IPS-NIHi11 (cell line): ENCODE results near the gene UTP25.
A peak's percentile ranks its signal among the peaks of the same experiment; 100 is the strongest.

Experiments used
- DNase-seq: peaks from one replicate; pipeline ENCODE4 v3.0.0; 2012; ENCODE audit warnings: mixed read lengths, low spot score

UTP25 gene

DNA sequence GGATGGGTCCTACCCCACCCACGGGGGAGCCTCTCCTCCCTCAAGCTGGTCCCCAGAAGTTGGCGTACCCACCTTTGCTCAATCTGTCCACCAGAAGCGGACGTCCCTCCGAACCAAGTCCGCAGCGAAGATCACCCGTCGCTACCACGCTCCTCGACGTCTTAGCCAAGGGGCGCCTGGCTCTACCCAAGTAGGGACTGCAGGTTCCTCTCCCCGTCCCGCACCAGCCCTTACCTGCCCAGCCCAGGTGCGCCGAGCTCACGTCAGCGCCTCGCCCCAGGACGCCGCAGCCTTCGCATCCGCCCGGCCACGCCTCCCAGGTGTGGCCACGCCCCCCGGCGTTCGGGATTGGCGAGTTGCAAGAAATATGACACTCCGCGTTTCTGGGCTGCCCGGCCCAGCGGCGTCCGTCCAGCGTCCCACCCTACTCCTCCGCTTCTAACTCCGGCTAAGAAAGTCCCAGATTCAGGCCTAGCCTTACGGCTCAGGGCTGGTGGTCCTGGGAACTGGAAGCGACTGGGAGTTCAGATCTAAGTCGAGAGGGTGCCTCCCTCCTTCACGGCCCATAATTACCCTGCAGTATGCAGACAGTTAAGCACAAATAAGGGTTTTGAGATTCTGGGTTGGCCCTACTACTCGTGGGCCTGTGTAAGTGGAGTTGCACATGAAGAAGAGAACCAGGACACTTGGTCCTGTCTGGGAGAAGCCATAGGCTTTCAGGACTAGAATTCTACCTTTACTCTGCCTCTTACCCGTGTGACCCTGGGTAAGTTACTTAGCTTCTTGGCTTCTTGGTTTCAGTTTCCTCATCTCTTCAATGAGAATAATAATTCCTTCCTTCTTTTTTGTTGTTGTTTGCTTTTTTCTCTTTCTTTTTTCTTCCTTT is 21.7 kb upstream of the UTP25 start, which contains the start of gene IRF6:
Gene IRF6, minus strand, starts transcription at position 268 of the 886 bp plus-strand sequence. CDS start 4,729 bp downstream, outside the sequence.
- DNase-seq: peak; percentile 97

DNA sequence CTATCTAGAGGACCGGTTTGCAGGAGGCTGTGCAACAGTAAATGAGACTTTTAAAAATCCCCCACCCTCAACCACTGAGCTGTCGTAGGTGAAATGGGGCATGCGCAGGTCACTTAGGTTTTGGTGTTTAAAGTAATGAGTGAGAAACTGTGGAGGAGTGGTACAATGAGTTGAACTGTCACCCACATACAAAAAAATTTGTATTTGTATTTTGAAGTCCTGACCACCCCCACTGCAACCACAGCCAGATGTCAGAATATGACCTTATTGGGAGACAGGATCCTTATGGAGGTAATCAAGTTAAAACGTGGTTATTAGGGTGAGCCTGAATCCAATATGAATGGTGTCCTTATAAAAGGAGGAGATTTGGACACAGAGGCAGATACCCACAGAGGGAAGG is 20.3 kb upstream of the UTP25 start:
- no peak for DNase-seq

DNA sequence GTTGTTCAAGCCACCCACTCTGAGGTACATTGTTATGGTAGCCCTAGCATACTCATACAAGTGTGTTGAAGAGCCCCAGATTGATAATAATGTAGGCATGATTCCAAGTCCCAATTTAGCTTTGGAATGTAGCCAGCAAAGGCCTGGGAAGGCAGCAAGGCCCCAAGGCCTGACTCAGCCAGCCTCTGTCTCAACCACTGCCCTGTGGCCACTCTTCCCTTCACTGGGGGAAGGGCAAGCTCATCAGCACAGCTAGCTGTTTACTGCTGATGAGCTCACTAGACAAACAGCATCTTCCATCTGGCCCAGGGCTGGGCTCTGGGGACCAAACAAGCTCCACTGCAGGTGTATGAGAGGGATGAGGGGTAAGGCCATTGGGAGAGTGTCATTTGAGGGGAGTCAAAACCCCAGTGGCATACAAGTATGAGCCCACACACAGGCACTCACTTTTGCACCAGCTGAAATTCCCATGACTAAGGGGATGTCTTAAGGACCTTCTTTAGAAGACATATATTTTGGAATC is 19.7 kb upstream of the UTP25 start:
- DNase-seq: no peak

DNA sequence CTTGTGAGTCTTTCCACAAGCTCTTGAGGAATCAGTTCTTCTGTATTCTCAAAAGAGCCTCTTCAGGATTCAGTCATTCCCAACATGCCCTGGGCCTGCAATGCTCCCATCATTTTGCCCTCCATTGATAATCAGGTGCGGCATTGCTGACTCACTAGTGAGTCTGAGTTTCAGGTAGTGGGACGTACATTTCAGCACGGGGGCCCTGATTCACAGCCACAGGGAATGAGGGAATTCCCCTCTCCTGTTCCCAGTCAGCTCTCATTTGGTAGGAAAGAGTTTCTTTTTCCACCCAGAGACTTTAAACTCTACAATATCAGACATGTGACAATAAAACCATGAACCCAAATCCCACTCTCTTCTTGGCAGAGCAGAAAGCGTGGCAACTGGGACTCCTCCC is 18.2 kb upstream of the UTP25 start:
- no peak for DNase-seq

DNA sequence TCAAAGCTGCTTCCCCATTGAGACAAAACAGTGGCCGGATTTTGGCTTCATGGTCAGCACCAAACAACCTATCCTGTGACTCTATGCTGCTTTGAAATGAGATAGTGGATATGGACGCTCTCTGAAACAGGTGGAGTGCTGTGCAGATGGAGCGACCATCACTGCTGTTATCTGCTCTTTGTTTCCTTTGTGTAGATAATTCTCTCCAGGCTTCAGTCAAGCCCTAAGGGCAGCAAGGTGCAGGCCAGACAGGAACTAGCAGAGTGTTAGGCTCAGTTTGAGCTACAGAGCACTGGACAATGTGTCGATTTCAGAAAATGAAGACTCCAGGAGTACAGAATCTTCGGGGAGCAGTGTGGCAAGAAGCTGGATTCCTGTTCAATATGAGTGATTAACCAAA is 17.0 kb upstream of the UTP25 start:
- no peak for DNase-seq

DNA sequence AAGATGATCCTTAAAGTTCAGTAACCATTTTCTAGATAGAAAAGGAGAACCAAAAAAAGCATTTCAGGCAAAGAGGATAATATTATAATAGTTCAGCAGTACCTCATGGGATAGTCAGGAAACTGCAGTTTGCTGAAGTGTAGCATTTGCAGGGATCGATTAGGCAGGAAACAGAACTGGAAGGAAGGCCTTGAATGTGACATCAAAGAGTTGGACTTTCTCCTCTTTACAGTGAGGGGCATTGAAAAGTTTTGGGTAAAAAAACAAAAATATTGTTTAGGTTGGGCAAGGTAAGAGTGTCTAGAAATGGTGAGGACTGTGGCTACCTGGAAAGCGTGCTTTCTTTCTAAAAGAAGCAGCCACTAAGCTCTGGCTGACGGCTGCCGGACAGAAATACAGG is 13.9 kb upstream of the UTP25 start:
- DNase-seq: no peak

DNA sequence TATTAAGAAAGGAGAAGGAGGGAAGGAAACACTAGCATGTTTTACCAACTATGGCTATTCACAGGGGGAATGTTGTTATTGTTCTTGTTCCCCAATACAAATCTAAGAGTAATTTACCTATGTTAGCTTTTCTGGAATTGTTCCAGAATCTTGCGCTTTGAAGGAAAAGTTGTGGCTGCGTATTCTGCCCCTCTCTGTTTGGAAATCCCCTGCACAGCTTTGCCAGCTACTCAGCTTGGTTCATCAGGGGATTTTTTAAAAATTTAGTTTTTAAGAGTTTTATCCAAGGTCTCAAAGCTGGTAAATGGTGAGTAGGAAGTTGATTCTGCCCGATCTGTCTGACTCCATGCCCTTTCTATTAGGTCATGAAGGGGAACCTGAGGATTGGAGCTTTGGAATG is 12.3 kb upstream of the UTP25 start:
- DNase-seq: no peak

DNA sequence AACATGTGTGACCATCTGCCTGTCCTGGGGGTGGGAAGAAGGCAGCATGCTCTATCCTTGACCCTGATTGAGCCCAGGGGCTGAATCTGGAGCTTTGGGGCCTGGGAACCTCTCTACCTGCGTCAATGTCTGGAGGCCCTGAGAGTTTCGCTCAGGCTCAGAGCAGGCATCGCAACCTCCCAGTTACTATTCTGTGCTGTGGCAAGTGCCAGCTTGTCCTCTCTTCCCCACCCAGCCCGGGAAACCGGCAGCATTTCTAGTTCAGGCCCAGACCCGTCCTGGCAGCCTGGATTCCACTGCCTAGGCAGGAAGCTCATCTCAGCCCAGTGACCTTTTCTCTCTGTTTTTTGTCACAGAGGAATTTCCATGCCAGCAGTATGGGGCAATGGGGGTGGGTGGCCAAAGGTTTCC is 11.8 kb upstream of the UTP25 start:
- DNase-seq: no peak

DNA sequence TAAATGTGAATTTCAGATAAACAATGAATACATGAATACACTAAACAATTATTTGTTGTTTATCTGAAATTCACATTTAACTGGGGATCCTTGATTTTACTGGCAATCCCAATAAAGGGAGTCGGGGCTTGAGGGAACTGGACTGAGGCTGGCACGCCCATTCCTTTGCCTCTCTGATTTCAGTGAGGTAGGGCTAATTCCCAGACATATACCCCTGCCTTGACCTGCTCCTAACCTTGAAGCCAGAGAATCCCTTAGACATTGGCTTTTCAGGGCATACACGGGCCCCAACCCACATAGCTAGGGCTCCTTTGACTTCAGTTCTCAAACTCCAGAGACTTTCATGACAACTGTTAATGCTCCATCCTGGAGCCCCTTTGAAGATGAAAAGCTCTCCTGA is 10.8 kb upstream of the UTP25 start:
- no peak for DNase-seq

DNA sequence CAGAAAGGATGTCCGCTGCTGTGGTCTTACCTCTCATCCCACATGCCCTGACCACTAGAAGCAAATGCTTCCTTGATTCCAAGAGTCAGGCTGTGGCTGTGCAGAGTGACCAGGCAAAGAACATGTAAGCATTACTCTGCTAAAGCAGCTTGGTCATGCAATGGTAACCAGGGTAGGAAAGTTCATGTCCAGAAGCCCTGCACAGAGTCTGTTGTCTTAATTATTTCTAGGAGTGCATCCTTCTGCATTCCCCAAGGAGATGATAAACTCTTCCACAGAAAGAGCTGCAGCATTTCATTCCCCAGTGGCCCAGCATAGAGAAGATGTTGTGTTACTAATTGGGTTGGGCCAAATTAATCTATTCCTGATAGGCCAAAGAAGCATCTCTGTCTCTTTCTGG is 10.1 kb upstream of the UTP25 start:
- DNase-seq: no peak

DNA sequence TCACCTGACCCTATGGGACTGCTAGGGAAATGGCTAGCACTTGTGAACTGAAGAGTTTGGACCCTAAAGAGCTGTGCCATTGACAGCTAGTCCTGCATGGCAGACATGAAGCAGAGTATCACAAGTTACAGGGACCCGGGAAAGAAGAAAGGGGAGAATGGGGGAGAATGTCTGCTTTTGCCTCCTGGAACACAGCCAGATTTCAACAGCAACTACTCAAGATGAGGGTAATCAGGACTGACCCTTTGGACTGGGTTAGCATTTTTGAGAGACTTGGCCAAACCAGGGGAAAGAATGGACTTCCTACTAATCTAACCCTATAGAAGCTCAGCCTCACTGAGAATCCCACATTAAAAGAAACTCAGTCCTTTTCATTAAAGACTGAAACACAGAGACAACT is 8.7 kb upstream of the UTP25 start:
- no peak for DNase-seq

DNA sequence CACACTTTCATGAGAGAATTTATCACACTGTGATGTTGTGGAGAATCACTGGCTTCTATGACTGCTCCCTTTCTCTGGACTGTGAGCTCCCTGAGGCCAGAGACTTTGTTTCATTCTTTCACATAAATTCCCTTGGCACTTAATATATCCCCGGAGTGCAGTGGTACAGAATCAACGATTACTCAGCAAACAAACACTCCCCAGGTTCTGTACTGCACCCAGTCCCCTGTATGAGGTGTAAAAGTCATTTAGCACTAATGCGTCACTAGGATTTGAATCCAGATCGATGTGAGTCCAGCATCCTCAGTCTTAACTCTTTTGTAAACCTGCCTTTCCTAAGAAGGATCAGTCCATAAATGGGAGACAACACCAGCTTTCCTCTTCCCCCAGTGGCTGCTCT is 6.8 kb upstream of the UTP25 start:
- DNase-seq: no peak

DNA sequence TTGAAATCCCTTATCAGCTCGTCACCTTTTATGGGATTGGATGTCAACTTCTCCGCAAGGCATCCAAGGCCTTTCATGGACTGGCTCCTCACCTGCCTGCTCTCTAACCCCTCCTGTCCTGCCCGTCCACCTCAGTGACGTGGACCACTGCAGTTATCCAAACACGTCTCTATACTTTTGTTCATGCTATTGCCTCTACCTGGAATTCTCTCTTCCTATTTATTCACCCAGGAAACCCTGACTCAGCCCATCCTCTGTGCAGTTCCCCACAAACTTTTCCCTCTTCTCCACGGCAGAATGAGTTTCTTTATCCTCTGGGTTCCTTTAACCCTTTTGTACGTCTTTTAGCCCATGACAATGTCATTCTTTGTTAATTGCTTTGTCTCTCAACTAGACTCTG is 5.1 kb upstream of the UTP25 start:
- DNase-seq: no peak

DNA sequence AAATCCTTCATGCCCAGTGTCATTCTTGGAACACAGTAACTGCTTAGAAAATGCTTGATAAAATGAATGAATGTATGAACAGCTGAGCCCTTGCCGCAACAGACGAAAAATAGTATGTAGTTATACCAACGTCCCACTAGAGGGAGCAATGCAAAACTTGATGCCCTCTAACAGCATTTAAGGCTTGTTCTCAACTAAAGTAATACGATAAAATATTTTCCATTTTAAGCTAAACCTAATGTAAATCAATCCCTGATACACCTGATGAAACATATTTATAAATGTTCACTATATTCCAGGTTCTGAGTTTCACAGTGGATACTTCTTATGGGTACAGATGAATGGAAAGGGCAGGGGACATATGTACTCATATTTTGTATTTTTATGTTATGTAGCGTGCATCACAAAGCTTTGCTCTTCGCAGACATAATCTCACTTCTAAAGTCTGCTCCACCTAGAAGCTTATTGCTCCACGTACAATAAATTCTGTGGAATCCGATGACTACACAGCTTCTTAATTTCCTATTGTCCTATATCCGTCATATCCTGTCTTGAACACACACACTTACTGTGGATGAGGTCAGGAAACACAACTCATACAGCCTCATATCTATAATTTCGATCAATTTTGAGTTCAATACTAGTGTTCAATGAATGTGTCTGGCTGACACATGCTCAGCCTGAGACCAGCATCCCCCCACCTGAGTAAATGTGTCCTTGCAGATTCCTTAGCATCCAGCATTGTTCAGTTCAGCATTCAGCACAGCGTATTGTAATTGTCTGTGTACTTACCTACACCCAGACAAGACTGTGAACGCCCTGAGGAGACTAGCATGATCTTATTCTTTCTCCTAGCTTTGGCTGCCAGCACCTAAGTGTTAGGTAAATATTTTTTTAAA is 4.4 kb upstream of the UTP25 start:
- DNase-seq: peak; percentile 49

DNA sequence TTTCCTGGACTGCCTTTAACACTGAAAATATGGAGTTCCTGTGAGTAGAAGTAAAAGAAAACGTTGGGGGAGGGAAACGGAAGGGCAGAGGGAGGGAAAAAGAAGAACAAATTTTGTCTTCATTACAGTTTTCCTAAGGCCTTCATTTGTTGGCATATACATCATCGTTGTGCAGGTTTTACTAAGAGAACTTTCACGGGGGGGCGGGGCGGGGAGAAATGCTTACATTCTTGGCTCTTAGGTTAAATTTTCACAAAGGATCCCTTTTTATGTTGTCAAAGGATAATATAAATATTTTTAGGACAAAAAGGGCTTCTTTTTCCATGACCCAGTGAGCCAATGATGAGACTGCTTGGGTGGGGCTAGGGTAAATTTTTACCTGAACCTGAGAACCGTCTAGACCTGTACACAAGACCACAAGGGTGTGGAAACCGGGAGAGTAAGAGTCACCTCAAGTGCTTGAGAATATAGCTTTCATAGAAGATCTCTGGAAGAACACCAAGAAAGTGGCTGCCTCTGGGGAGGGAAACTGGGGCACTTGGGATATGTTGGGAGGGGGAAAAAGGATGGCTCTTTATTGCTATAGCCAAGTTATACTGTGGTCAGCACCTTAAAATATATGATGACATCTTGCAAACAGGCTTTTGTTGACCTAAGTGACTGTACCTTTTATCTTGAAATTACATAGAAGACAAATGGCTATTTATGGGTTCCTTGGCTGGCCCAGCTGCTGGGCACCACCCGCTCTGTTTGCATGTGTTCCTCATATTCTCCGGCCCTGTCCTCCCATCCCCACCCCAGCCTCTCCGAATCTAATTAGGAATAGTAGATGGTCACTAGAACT is 2.0 kb upstream of the UTP25 start:
- DNase-seq: no peak

DNA sequence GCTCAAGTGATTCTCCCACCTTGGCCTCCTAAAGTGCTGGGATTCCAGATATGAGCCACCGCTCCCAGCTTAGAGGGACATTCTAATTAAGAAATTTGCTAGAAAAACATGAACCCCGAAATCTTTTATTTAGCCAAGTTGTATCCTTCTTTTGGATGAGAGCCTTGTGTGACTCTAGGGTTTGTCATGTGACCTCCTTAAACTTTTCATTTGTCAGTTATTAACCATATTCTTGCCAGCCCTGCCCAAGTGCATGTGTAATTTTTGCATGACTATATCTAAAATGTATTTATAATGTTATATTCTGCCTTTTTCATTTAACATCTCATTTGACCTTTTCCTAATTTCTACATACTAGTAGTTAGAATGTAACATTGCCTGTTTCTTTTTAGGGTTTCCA is 1.9 kb downstream of the UTP25 start:
- no peak for DNase-seq

DNA sequence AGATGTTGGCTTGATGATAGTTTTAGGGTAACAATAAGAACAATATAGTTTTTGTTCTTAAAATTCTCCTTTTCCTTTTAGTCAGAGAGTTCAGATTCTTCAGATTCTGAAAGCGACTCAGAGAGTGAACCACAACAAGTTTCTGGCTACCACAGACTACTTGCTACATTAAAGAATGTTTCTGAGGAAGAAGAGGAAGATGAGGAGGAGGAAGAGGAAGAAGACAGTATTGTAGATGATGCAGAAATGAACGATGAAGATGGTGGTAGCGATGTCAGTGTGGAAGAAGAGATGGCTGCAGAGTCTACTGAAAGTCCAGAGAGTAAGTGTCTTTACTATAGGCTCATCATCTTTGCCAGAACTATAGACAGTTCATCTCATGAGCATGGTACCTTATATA is 3.0 kb downstream of the UTP25 start:
- no peak for DNase-seq

DNA sequence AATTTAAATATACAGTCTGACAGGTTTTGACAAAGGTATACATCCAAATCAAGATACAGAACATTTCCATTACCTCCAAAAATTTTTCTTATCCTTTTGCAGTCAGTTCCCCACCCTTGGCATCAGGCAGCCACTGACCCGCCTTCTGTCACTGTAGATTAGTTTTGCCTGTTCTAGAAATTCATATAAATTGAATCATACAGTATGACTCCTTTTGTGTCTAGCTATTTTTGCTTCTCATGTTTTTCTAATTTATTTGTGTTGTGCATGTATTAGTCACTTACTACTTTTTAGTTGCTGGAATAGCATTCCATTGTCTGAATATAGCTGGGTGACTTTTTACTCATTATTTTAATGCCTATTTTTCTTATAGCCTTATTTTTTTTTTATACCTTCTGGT is 3.8 kb downstream of the UTP25 start:
- DNase-seq: no peak

DNA sequence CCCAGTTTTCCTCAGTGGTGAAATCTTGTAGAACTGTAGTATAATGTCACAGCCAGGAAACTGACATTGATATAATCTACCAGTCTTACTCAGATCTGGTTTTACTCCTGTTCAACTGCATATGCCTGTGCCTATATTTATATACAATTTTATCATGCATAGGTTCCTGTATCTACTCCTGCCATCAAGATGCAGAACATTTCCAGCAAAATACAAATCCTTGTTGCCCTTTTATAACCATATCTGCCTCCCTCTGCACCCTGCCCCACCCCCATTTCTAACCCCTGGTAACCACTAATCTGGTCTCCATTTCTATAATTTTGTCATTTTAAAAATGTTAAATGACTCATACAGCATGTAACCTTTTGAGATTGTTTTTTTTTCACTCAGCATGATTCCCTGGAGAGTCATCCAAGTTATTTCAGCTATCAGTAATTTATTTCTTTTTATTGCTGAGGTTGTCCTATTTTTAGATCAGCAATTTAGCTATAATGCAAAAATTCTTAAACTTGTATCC is 8.1 kb downstream of the UTP25 start:
- no peak for DNase-seq

DNA sequence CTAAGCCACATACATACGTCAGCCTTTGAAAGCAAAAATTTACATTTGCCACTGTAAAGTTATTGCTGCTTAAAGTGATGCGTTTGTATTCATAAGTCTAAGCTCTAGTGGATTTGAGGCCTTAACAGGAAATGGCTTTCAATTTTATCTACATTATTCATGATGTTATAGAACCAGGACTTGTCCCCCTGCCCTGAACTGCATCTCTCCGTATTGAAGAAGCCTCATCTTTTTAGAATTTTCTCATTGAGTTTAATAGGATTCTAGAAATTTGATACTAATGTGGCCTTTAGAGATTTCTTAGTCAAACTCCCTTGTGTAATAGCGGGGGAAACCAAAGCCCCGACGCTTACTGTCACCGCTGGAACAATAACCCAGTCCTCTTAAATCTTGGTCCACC is 9.9 kb downstream of the UTP25 start:
- no peak for DNase-seq

DNA sequence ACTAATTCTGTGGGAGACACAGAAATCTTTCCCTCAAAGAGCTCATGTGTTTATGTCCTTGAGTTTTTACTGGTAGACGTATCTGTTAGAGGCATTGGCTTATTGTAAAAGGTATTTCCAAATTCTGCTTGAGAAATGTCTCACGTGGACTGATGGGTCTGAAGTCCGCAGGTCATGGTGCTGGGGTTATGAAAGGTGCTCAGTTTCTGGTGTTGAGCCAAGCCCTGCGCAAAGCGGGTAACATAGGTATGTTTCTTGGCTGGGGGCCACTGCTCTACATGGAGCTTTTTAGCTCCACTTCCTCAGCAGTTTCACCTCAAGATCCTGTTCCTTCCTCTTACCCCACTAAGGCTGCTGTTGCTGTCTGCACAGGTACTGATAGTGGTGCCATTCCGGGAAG is 10.8 kb downstream of the UTP25 start:
- no peak for DNase-seq
